H1 (cell line): ENCODE results near the gene AP1M1. TPM values are rescaled to one million over a fixed set of nuclear protein-coding genes. Genes with fewer than 3 reads are reported as not detected.
A peak's percentile ranks its signal among the peaks of the same experiment; 100 is the strongest.

Experiments used
- CTCF ChIA-PET: fragments of 300-600 bp; sonication (Branson Sonifier 250); formaldehyde crosslinking; loops from one replicate; lab custom pipeline; 2021; ENCODE audit not compliant: partially characterized antibody; lab: Charles Lee
- POLR2A ChIA-PET: fragments of 300-600 bp; sonication (Branson Sonifier 250); formaldehyde crosslinking; loops from one replicate; lab custom pipeline; 2021; ENCODE audit warnings: inconsistent platforms; ENCODE audit not compliant: partially characterized antibody; lab: Charles Lee
- DNase-seq, 2 experiments: peaks; one replicate each; pipeline versions ENCODE4 v3.0.0 to v3.0.0-alpha.2; 2010 to 2022; ENCODE audit warnings: low spot score in 2 of 2, low read depth in 1 of 2, mixed read lengths in 1 of 2
- FAIRE-seq: peaks from 2 replicates; lab custom pipeline; 2011; peaks lifted over from hg19 to GRCh38; lab: Jason Lieb, UNC
- H2AFZ ChIP-seq: 2 replicates; pipeline ENCODE4 v1.8.1; 2012; ENCODE audit warnings: low read length, inconsistent platforms
- H2AK5ac ChIP-seq: 2 replicates; pipeline ENCODE4 v1.6.1; 2013; ENCODE audit warnings: low read depth, low read length
- H2BK120ac ChIP-seq: replicated peaks from 2 replicates; pipeline ENCODE3; 2013; ENCODE audit warnings: low read depth, low read length, inconsistent platforms
- H2BK12ac ChIP-seq: 2 replicates; pipeline ENCODE4 v1.6.1; 2013; ENCODE audit warnings: low read depth, low read length
- H2BK15ac ChIP-seq: 2 replicates; pipeline ENCODE4 v1.6.1; 2013; ENCODE audit warnings: low read length
- H2BK20ac ChIP-seq: 2 replicates; pipeline ENCODE4 v1.6.1; 2013; ENCODE audit warnings: low read length
- H2BK5ac ChIP-seq: 2 replicates; pipeline ENCODE4 v1.6.1; 2013; ENCODE audit warnings: low read depth, low read length
- H3K14ac ChIP-seq: 2 replicates; pipeline ENCODE4 v1.6.1; 2013; ENCODE audit warnings: inconsistent platforms; ENCODE audit not compliant: insufficient read length
- H3K18ac ChIP-seq: 2 replicates; pipeline ENCODE4 v1.6.1; 2013; ENCODE audit warnings: low read length; ENCODE audit errors: extremely low read depth
- H3K23ac ChIP-seq: 2 replicates; pipeline ENCODE4 v1.6.1; 2013; ENCODE audit warnings: inconsistent platforms; ENCODE audit not compliant: insufficient read length
- H3K23me2 ChIP-seq: 2 replicates; pipeline ENCODE4 v1.6.1; 2013; ENCODE audit warnings: low read depth, low read length
- H3K27ac ChIP-seq: 2 replicates; pipeline ENCODE4 v1.6.1; 2011; ENCODE audit warnings: low read depth, low read length, inconsistent platforms
- H3K27me3 ChIP-seq, 4 experiments: replicated peaks in 1 of 4; 1 replicate in 1 of 4; 2 replicates in 3 of 4; pipeline versions ENCODE4 v1.6.1 to v1.8.1; 2011 to 2013; ENCODE audit warnings: low read length in 3 of 4, mild to moderate bottlenecking in 3 of 4, inconsistent platforms in 2 of 4, mixed read lengths in 2 of 4, moderate library complexity in 1 of 4; ENCODE audit not compliant: control insufficient read depth in 3 of 4, insufficient read depth in 3 of 4; ENCODE audit errors: extremely low read depth in 1 of 4
- H3K36me3 ChIP-seq, 4 experiments: 2 replicates each; pipeline versions ENCODE4 v1.6.1 to v1.8.1; 2011 to 2013; ENCODE audit warnings: mild to moderate bottlenecking in 4 of 4, low read length in 3 of 4, moderate library complexity in 2 of 4, control low read depth in 1 of 4, inconsistent platforms in 1 of 4; ENCODE audit not compliant: insufficient read depth in 4 of 4, control insufficient read depth in 2 of 4
- H3K4ac ChIP-seq: replicated peaks from 2 replicates; pipeline ENCODE3; 2013; ENCODE audit warnings: low read length, low read depth, mixed read lengths, inconsistent platforms; ENCODE audit not compliant: insufficient read length
- H3K4me1 ChIP-seq, 4 experiments: replicated peaks in 1 of 4; 1 replicate in 1 of 4; 2 replicates in 3 of 4; pipeline versions ENCODE4 v1.6.1 to v1.8.1; 2011 to 2013; ENCODE audit warnings: low read length in 3 of 4, inconsistent platforms in 2 of 4, mixed read lengths in 1 of 4; ENCODE audit not compliant: insufficient read depth in 4 of 4, control insufficient read depth in 3 of 4
- H3K4me2 ChIP-seq, 2 experiments: 2 replicates each; pipeline versions ENCODE4 v1.6.1 to v1.8.1; 2011 to 2013; ENCODE audit warnings: low read depth in 2 of 2, low read length in 2 of 2, control low read depth in 1 of 2, inconsistent platforms in 1 of 2, mild to moderate bottlenecking in 1 of 2; ENCODE audit not compliant: insufficient read depth in 1 of 2
- H3K4me3 ChIP-seq, 4 experiments: fragments of 200-600, 300-600 bp in 1 of 4; sonication (generic), shearing (Covaris generic), sonication (Bioruptor Twin) in 1 of 4; 2 replicates each; pipeline versions ENCODE4 v1.5.1 to v1.8.1; 2011 to 2016; ENCODE audit warnings: low read length in 4 of 4, low read depth in 3 of 4, control low read depth in 2 of 4, inconsistent platforms in 2 of 4, mild to moderate bottlenecking in 2 of 4, mixed read lengths in 1 of 4, moderate library complexity in 1 of 4; ENCODE audit not compliant: insufficient read depth in 2 of 4; ENCODE audit errors: extremely low read depth in 1 of 4
- H3K56ac ChIP-seq: replicated peaks from 2 replicates; pipeline ENCODE3; 2013; ENCODE audit warnings: low read depth, mild to moderate bottlenecking, mixed read lengths, low read length, inconsistent platforms; ENCODE audit not compliant: insufficient read length
- H3K79me1 ChIP-seq: 2 replicates; pipeline ENCODE4 v1.6.1; 2013; ENCODE audit warnings: low read depth, low read length, control low read depth
- H3K79me2 ChIP-seq, 2 experiments: 2 replicates each; pipeline versions ENCODE4 v1.6.1 to v1.8.1; 2012 to 2013; ENCODE audit warnings: low read length in 2 of 2, mild to moderate bottlenecking in 2 of 2, inconsistent platforms in 1 of 2; ENCODE audit not compliant: insufficient read depth in 2 of 2, control insufficient read depth in 1 of 2
- H3K9ac ChIP-seq, 4 experiments: replicated peaks in 1 of 4; 1 replicate in 1 of 4; 2 replicates in 3 of 4; pipeline versions ENCODE4 v1.6.1 to v1.8.1; 2011 to 2013; ENCODE audit warnings: low read depth in 3 of 4, low read length in 3 of 4, control low read depth in 2 of 4, mild to moderate bottlenecking in 2 of 4, moderate library complexity in 2 of 4, inconsistent platforms in 1 of 4; ENCODE audit errors: extremely low read depth in 1 of 4
- H3K9me3 ChIP-seq, 2 experiments: 2 replicates each; pipeline versions ENCODE4 v1.6.1 to v1.8.1; 2012 to 2013; ENCODE audit warnings: mild to moderate bottlenecking in 2 of 2, moderate library complexity in 2 of 2, control low read depth in 1 of 2, inconsistent platforms in 1 of 2, low read depth in 1 of 2, low read length in 1 of 2, mixed read lengths in 1 of 2; ENCODE audit not compliant: insufficient read depth in 2 of 2
- H4K20me1 ChIP-seq, 2 experiments: replicated peaks in 1 of 2; 2 replicates each; pipeline versions ENCODE3 to v1.8.1; 2011 to 2013; ENCODE audit warnings: inconsistent platforms in 2 of 2, low read length in 2 of 2, mild to moderate bottlenecking in 1 of 2; ENCODE audit not compliant: insufficient read depth in 2 of 2, control insufficient read depth in 1 of 2
- H4K5ac ChIP-seq: 2 replicates; pipeline ENCODE4 v1.6.1; 2013; ENCODE audit warnings: low read length, low read depth, mixed read lengths, inconsistent platforms; ENCODE audit not compliant: insufficient read length
- H4K8ac ChIP-seq: 2 replicates; pipeline ENCODE4 v1.8.0; 2013; ENCODE audit warnings: mild to moderate bottlenecking, moderate library complexity, low read length, inconsistent platforms; ENCODE audit not compliant: insufficient read depth; ENCODE audit errors: extremely low read depth
- H4K91ac ChIP-seq: replicated peaks from 2 replicates; pipeline ENCODE3; 2013; ENCODE audit warnings: low read length, mixed read lengths, inconsistent platforms; ENCODE audit not compliant: insufficient read length
- E2F6 ChIP-seq: IDR thresholded peaks from 2 replicates; pipeline ENCODE4 v1.6.1; 2012; ENCODE audit warnings: inconsistent platforms
- KDM1A ChIP-seq: fragments of 200-600, 300-600 bp; sonication (generic); IDR thresholded peaks from 2 replicates; pipeline ENCODE4 v1.7.1; 2016; ENCODE audit warnings: mild to moderate bottlenecking, low read length, borderline replicate concordance
- WGBS, 2 experiments: shearing (Covaris generic) in 1 of 2; methylation state at CpG; one replicate each; pipeline versions ENCODE4 v1.1.6 to v1.1.7; 2013 to 2015; ENCODE audit warnings: low lambda C conversion rate in 2 of 2, mixed read lengths in 2 of 2, inconsistent platforms in 1 of 2, low coverage in 1 of 2, missing lambda C conversion rate in 1 of 2; ENCODE audit not compliant: insufficient replicate concordance in 2 of 2, insufficient coverage in 1 of 2, insufficient read length in 1 of 2; ENCODE audit errors: extremely low coverage in 1 of 2, missing lambda C conversion rate in 1 of 2; 5-methylcytosine and 5-hydroxymethylcytosine counted together
- polyA plus RNA-seq, 7 experiments: library from polyadenylated mRNA; depleted of rRNA in 3 of 7; stranded (reverse) in 5 of 7; unstranded in 2 of 7; fragments of >200 nt in 5 of 7; fragments of 200-250 nt in 2 of 7; gene quantifications; 1 replicate in 5 of 7; 2 replicates in 1 of 7; 4 replicates in 1 of 7; pipeline versions ENCODE4 v1.2.1 to v1.2.3, GENCODE V29; 2011 to 2013; ENCODE audit warnings: missing spikeins in 2 of 7, mixed read lengths in 2 of 7
- total RNA-seq: library from RNA; stranded (reverse); fragmentation: NEBNext Ultra II Directional; extraction: Animal tissue kit (Norgen Biotek cat#: 25700); gene quantifications from 2 replicates; pipeline ENCODE4 v1.2.1, GENCODE V29; 2021

The AP1M1 gene
- total and polyA plus RNA-seq, 2 of the 8 experiments (the other 6 are each of a cell fraction or from before 2014, with no cell fraction given): 30.9 to 37.5 TPM

DNA sequence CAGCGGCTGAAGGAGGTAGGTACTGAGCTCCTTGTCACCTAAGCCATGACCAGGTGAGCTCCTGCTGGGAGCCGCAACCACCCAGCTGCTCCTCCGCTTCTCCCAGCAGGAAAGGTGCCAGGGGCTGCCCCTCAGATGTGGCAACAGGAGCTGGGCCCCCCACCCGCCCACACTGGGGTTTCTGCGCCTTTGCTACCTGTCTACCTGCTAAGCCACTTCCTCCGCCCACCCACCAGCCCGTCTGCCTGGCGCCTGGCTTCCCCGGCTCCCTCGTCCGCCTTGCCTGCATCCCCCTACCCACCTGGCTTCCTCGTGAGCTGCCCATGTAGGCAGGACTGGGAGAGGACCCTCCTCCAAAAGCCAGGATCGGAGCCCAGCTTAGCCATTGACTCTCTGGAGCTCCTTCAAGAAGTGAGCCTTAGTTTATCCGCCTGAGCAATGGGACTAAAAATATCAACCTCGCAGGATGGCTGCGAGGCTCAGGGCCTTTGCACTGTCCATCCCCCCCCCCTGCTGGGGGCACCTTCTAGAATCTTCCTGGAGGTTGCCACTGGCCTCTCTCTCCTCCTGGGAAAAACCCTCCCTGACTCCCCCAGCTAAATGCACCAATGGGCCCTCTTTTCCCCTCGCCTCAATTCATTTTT, 71.1 kb downstream of the AP1M1 start:
- no peak for FAIRE-seq
- Histone ChIP-seq H3K4me3 (no peak overlapping the region), H2BK12ac (no peak overlapping the region), H2BK120ac (no peak overlapping the region), H3K23ac (no peak overlapping the region), H2BK5ac (no peak overlapping the region), H3K27me3 (no peaks in the 10 kb centered on the region), H2BK20ac (no peak overlapping the region), H3K4me2 (no peak overlapping the region), H3K18ac (no peak overlapping the region), H2BK15ac (no peak overlapping the region), H3K4me1 (no peaks in the 10 kb centered on the region), H3K79me1 (no peaks in the 10 kb centered on the region), H3K9ac (no peak overlapping the region), H4K5ac (no peak overlapping the region), H4K20me1 (no peaks in the 10 kb centered on the region), H2AFZ (no peak overlapping the region), H3K56ac (no peak overlapping the region), H3K36me3 (no peaks in the 10 kb centered on the region), H3K14ac (no peak overlapping the region), H3K9me3 (no peaks in the 10 kb centered on the region), H3K27ac (no peak overlapping the region), H3K23me2 (no peaks in the 10 kb centered on the region), H3K4ac (no peak overlapping the region), H4K91ac (no peak overlapping the region), H4K8ac (no peak overlapping the region; the same call in 1 of the 2 replicates), H2AK5ac (no peak overlapping the region), H3K79me2 (no peaks in the 10 kb centered on the region)
- ChIA-PET POLR2A (no interaction called here), CTCF (interaction anchor here (0.5 to 1.5 kb wide), 9 partner anchors 10 to 567 kb away, joined by 3 to 7 read pairs (median 4); no protein-coding TSS in a partner anchor)
- TF ChIP-seq KDM1A (0 out of 2 replicates have a peak, but pooled peaks have one; percentile 30), E2F6 (no peak)
- 89% methylated on average over 17 of the region's 17 CpGs; no CpG with 5 or more reads in 1 of the 2 experiments for WGBS, 2 experiments
- DNase-seq: no peak
